Calu3 (cell line): ENCODE results near the gene KIT. TPM values are rescaled to one million over a fixed set of nuclear protein-coding genes. Genes with fewer than 3 reads are reported as not detected.

ENCODE experiments used
- BruUV-seq: library from RNA; stranded (reverse); fragments of 400-500 nt; replicated peaks from 2 replicates; lab custom pipeline; 2021; lab: Mats Ljungman, UMichigan
- CTCF ChIA-PET: fragments of 300-600 bp; sonication (Branson Sonifier 250); formaldehyde crosslinking; loops from one replicate; lab custom pipeline; 2022; ENCODE audit warnings: antibody characterized with exemption; lab: Charles Lee
- DNase-seq: peaks from one replicate; pipeline ENCODE4 v3.0.0; 2022
- H3K27ac Mint-ChIP-seq: one replicate; pipeline ENCODE4 v1.8.0; 2022; ENCODE audit warnings: mixed read lengths; ENCODE audit not compliant: unreplicated experiment
- H3K27me3 Mint-ChIP-seq: one replicate; pipeline ENCODE4 v1.8.0; 2022; ENCODE audit warnings: mixed read lengths; ENCODE audit not compliant: unreplicated experiment
- H3K36me3 Mint-ChIP-seq: one replicate; pipeline ENCODE4 v1.8.0; 2022; ENCODE audit warnings: mild to moderate bottlenecking, moderate library complexity, mixed read lengths; ENCODE audit not compliant: insufficient read depth, unreplicated experiment
- H3K4me1 Mint-ChIP-seq: one replicate; pipeline ENCODE4 v1.8.0; 2022; ENCODE audit warnings: mild to moderate bottlenecking, low read depth, mixed read lengths; ENCODE audit not compliant: unreplicated experiment
- H3K4me3 Mint-ChIP-seq: one replicate; pipeline ENCODE4 v1.8.0; 2022; ENCODE audit warnings: mild to moderate bottlenecking, low read depth, moderate library complexity, mixed read lengths; ENCODE audit not compliant: unreplicated experiment
- H3K9me3 Mint-ChIP-seq: one replicate; pipeline ENCODE4 v1.8.0; 2022; ENCODE audit warnings: low read depth, mixed read lengths; ENCODE audit not compliant: unreplicated experiment
- intact Hi-C: fragments of 100-400 bp; cut with micrococcal nuclease; formaldehyde crosslinking; loops from one replicate; pipeline ENCODE4 v1.10.0; 2022; ENCODE audit not compliant: unreplicated experiment
- total RNA-seq: library from RNA; stranded (reverse); gene quantifications from 2 replicates; pipeline ENCODE4 v1.2.3, GENCODE V29; 2022
- TF ChIP-seq, protein P1 (sequence below): fragments of 200-600 bp; IDR thresholded peaks from one replicate; pipeline ENCODE4 v1.8.0; 2022; ENCODE audit warnings: antibody characterized with exemption; ENCODE audit not compliant: unreplicated experiment

KIT gene
- total RNA-seq, 1 experiment from 2014 or later = not detected

DNA sequence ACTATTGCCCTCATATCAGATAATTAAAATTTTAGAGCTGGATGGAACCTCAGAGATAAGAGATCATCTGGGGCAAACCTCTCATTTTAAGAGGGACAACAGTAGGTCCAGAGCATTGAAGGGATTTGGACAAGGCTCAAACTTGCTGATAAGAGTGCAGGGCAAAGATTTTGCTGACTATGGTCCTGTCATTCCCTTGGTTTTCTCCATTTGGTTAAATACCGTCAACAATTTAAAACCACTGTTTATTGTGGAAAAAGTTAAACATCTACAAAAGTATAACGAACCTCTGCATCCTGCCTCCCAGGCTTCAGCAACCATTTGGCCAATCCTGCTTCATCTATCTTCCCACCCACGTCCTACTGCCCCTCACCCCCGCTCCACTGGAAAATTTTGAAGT, 10.7 kb upstream of the KIT start:
- TF ChIP-seq, protein P1, sequence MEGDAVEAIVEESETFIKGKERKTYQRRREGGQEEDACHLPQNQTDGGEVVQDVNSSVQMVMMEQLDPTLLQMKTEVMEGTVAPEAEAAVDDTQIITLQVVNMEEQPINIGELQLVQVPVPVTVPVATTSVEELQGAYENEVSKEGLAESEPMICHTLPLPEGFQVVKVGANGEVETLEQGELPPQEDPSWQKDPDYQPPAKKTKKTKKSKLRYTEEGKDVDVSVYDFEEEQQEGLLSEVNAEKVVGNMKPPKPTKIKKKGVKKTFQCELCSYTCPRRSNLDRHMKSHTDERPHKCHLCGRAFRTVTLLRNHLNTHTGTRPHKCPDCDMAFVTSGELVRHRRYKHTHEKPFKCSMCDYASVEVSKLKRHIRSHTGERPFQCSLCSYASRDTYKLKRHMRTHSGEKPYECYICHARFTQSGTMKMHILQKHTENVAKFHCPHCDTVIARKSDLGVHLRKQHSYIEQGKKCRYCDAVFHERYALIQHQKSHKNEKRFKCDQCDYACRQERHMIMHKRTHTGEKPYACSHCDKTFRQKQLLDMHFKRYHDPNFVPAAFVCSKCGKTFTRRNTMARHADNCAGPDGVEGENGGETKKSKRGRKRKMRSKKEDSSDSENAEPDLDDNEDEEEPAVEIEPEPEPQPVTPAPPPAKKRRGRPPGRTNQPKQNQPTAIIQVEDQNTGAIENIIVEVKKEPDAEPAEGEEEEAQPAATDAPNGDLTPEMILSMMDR = no peak
- no TSS peak for BruUV-seq
- intact Hi-C loops = no loop called here
- CTCF ChIA-PET = no interaction called here
- Mint-ChIP-seq H3K27ac (no peak overlapping the region), H3K9me3 (no peaks in the 10 kb centered on the region), H3K27me3 (no peaks in the 10 kb centered on the region), H3K4me1 (no peaks in the 10 kb centered on the region), H3K36me3 (no peaks in the 10 kb centered on the region), H3K4me3 (no peak overlapping the region)
- no peak for DNase-seq

DNA sequence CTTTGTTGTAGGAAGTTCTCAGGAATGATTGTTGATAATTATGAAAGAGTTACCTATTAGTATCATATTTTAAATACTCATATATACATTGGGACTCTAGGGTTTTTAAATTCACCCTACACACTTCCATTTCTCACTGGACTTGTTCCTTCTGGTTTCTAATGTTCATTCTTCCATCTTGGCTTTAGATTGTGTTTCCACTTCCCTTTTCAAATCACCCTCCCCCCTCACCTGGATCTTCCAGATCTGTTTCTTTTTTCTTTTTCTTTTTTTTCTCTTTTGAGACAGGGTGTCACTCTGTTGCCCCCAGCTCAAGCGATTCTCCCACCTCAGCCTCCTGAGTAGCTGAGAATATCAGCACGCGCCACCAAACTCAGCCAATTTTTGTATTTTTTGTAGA, 6.7 kb upstream of the KIT start:
- Mint-ChIP-seq H3K4me3 (no peak overlapping the region), H3K9me3 (no peaks in the 10 kb centered on the region), H3K4me1 (no peaks in the 10 kb centered on the region), H3K27me3 (peaks cover 19% of the 10 kb centered on the region), H3K36me3 (no peaks in the 10 kb centered on the region), H3K27ac (no peak overlapping the region)
- TF ChIP-seq, protein P1 = no peak
- no peak for DNase-seq
- CTCF ChIA-PET = no interaction called here
- BruUV-seq = no TSS peak
- intact Hi-C loops = no loop called here

DNA sequence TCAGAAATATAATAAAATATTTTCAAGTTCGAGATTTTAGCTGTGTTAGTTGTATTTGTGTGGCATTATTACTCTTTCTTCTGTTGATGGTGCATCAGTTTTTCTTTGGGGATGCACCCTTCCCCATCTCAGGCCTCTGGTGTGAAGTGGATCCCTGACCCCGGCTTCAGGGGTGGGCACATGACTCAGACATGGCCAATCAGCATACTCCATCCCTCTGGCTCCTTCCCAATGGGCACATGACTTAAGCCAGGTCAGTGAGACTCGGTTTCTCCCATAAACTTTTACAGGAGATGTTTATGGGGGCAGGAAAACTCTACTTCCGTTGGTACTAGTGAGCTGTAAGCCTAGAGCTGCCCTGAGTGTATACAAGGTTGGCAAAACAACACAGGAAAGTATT, 3.0 kb upstream of the KIT start:
- Mint-ChIP-seq H3K4me3 (no peak overlapping the region), H3K27ac (no peak overlapping the region), H3K27me3 (peaks cover 34% of the 10 kb centered on the region), H3K4me1 (peaks cover 2% of the 10 kb centered on the region), H3K36me3 (peaks cover 16% of the 10 kb centered on the region), H3K9me3 (no peaks in the 10 kb centered on the region)
- CTCF ChIA-PET = no interaction called here
- TF ChIP-seq, protein P1 = no peak
- intact Hi-C loops = no loop called here
- DNase-seq = no peak
- no TSS peak for BruUV-seq

DNA sequence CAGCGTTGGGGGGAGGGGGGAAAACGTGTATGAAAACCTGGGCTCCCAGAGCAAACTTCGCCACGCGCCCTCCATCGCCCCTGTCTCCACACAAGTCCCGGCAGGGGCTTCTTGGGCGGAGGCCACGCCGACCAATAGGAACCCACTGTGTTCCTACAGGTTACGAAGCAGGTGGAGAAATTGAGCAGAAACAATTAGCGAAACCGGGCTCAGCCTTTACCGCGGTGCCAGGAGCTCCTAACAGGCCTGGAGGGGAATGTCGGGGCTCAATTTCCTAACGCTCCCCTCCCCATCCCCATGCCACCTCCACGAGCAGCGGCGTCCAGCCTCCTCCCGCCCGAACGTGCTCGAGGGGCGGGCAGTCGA, 589 bp upstream of the KIT start:
- CTCF ChIA-PET = no interaction called here
- no TSS peak for BruUV-seq
- DNase-seq = no peak
- Mint-ChIP-seq H3K36me3 (peaks cover 16% of the 10 kb centered on the region), H3K27me3 (peaks cover 34% of the 10 kb centered on the region), H3K27ac (no peak overlapping the region), H3K4me1 (peaks cover 9% of the 10 kb centered on the region), H3K4me3 (peak overlapping the region; percentile 76), H3K9me3 (no peaks in the 10 kb centered on the region)
- intact Hi-C loops = no loop called here
- TF ChIP-seq, protein P1 = no peak
